HEK293 (cell line): ENCODE data around the gene DHRS3.

Experiments
- CTCF ChIA-PET: fragments of 350-600 bp; formaldehyde crosslinking; extraction: SDS; loops from one replicate; lab custom pipeline; 2021; ENCODE audit warnings: antibody characterized with exemption; lab: Yijun Ruan, JAX
- POLR2A ChIA-PET: fragments of 300-600 bp; formaldehyde crosslinking; extraction: SDS; loops from one replicate; lab custom pipeline; 2020; ENCODE audit warnings: antibody characterized with exemption, inconsistent platforms; lab: Yijun Ruan, JAX
- H3K27ac ChIP-seq: fragments of 200-500 bp; sonication (Bioruptor generic); 2 replicates; pipeline ENCODE4 v1.5.1; 2014; ENCODE audit warnings: low read depth, low read length, control low read depth, inconsistent platforms; ENCODE audit errors: extremely low read depth
- H3K36me3 ChIP-seq, 2 experiments: fragments of 200-500 bp in 1 of 2; sonication (Bioruptor generic) in 1 of 2; 1 replicate in 1 of 2; 2 replicates in 1 of 2; pipeline ENCODE4 v1.5.1; 2014 to 2017; ENCODE audit warnings: inconsistent platforms in 2 of 2, low read length in 2 of 2; ENCODE audit not compliant: control insufficient read depth in 2 of 2, insufficient read depth in 1 of 2
- H3K4me1 ChIP-seq: fragments of 200-500 bp; sonication (Bioruptor generic); 2 replicates; pipeline ENCODE4 v1.5.1; 2014; ENCODE audit warnings: mild to moderate bottlenecking, low read length, inconsistent platforms; ENCODE audit not compliant: control insufficient read depth, insufficient read depth
- H3K4me3 ChIP-seq: 2 replicates; pipeline ENCODE4 v1.5.1; 2011; ENCODE audit warnings: low read depth, mild to moderate bottlenecking, control low read depth, low read length, moderate library complexity
- H3K9me3 ChIP-seq: fragments of 200-500 bp; sonication (Bioruptor generic); 2 replicates; pipeline ENCODE4 v1.5.1; 2014; ENCODE audit warnings: low read depth, low read length, inconsistent platforms; ENCODE audit not compliant: control insufficient read depth, insufficient read depth
- GLIS2 ChIP-seq: fragments of 450-650 bp; formaldehyde crosslinking; IDR thresholded peaks from 2 replicates; pipeline ENCODE4 v1.5.1; 2016; ENCODE audit warnings: missing biosample characterization, missing genetic modification characterization
- KLF7 ChIP-seq: fragments of 450-650 bp; formaldehyde crosslinking; IDR thresholded peaks from 2 replicates; pipeline ENCODE4 v1.5.1; 2016; ENCODE audit warnings: missing biosample characterization, missing genetic modification characterization, borderline replicate concordance
- SP3 ChIP-seq: fragments of 450-650 bp; formaldehyde crosslinking; IDR thresholded peaks from 2 replicates; pipeline ENCODE4 v1.5.1; 2016; ENCODE audit warnings: missing biosample characterization, missing genetic modification characterization
- WT1 ChIP-seq: fragments of 450-650 bp; formaldehyde crosslinking; IDR thresholded peaks from 2 replicates; pipeline ENCODE4 v1.5.1; 2016; ENCODE audit warnings: missing biosample characterization, missing genetic modification characterization
- ZBTB49 ChIP-seq: fragments of 450-650 bp; formaldehyde crosslinking; IDR thresholded peaks from 2 replicates; pipeline ENCODE4 v1.5.1; 2016; ENCODE audit warnings: missing biosample characterization, missing genetic modification characterization, low read depth
- ZIC2 ChIP-seq: fragments of 450-650 bp; formaldehyde crosslinking; IDR thresholded peaks from 2 replicates; pipeline ENCODE4 v1.5.1; 2016; ENCODE audit warnings: missing biosample characterization, missing genetic modification characterization
- ZNF266 ChIP-seq: fragments of 450-650 bp; formaldehyde crosslinking; IDR thresholded peaks from 2 replicates; pipeline ENCODE4 v1.5.1; 2016; ENCODE audit warnings: missing biosample characterization, missing genetic modification characterization, low read depth
- ZNF423 ChIP-seq: fragments of 450-650 bp; formaldehyde crosslinking; IDR thresholded peaks from 2 replicates; pipeline ENCODE4 v1.5.1; 2016; ENCODE audit warnings: missing biosample characterization, missing genetic modification characterization
- ZNF426 ChIP-seq: fragments of 450-650 bp; formaldehyde crosslinking; IDR thresholded peaks from 2 replicates; pipeline ENCODE4 v1.5.1; 2017; ENCODE audit warnings: missing biosample characterization, missing genetic modification characterization, mild to moderate bottlenecking, inconsistent platforms, moderate library complexity
- ZNF501 ChIP-seq: fragments of 450-650 bp; formaldehyde crosslinking; IDR thresholded peaks from 2 replicates; pipeline ENCODE4 v1.5.1; 2016; ENCODE audit warnings: missing biosample characterization, missing genetic modification characterization
- ZNF560 ChIP-seq: fragments of 450-650 bp; formaldehyde crosslinking; IDR thresholded peaks from 2 replicates; pipeline ENCODE4 v1.5.1; 2017; ENCODE audit warnings: missing biosample characterization, missing genetic modification characterization, borderline replicate concordance
- ZNF571 ChIP-seq: fragments of 450-650 bp; formaldehyde crosslinking; IDR thresholded peaks from 2 replicates; pipeline ENCODE4 v1.5.0; 2017; ENCODE audit warnings: missing biosample characterization, missing genetic modification characterization
- ZNF664 ChIP-seq: fragments of 450-650 bp; formaldehyde crosslinking; IDR thresholded peaks from 2 replicates; pipeline ENCODE4 v1.5.1; 2016; ENCODE audit warnings: missing biosample characterization, missing genetic modification characterization
- ZNF701 ChIP-seq: fragments of 450-650 bp; formaldehyde crosslinking; IDR thresholded peaks from 2 replicates; pipeline ENCODE4 v1.5.1; 2016; ENCODE audit warnings: missing biosample characterization, missing genetic modification characterization
- ZNF768 ChIP-seq: fragments of 450-650 bp; formaldehyde crosslinking; IDR thresholded peaks from 2 replicates; pipeline ENCODE4 v1.5.1; 2018; ENCODE audit warnings: missing biosample characterization, mild to moderate bottlenecking, missing genetic modification characterization
- ZNF785 ChIP-seq: fragments of 450-650 bp; formaldehyde crosslinking; IDR thresholded peaks from 2 replicates; pipeline ENCODE4 v1.5.1; 2016; ENCODE audit warnings: missing biosample characterization, missing genetic modification characterization
- TF ChIP-seq, protein P1 (sequence below): fragments of 450-650 bp; formaldehyde crosslinking; IDR thresholded peaks from 2 replicates; pipeline ENCODE4 v1.5.1; 2017; ENCODE audit warnings: missing biosample characterization, missing genetic modification characterization

Gene DHRS3

DNA sequence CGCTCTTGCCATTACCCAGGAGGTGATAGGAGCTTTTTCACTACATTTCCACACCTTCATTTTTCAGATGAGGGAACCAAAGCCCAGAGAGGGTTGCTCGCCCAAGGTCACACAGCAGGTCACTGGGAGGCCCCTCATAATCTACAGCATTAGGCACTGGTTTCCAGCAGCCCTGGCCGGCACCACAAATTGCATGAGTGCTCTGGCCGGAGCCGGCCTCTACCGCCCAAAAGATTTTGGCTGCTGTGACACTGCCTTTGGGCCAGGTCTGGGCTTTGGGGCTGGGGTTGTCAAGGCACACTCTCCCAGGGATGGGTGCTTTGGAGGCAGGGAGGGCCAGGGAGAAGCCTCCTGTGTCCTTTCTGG lies 15.4 kb downstream of the DHRS3 start:
- CTCF ChIA-PET, result interaction anchor here (1.5 kb wide), 1 partner anchor 280 kb away, joined by 4 read pairs; no protein-coding TSS in a partner anchor
- TF ChIP-seq ZNF266 (no peak), ZNF785 (tag by site-specific recombination) (no peak), ZNF701 (tag by site-specific recombination) (no peak), ZNF571 (tag by site-specific recombination) (no peak), ZNF426 (no peak), ZNF768 (tag by site-specific recombination) (peak; percentile 71; the same call in 1 of the 2 replicates)
- POLR2A ChIA-PET, result interaction anchor here (4.0 kb wide), 1 partner anchor 14 kb away, joined by 47 read pairs; the partner anchor contains the start of gene DHRS3
- Histone ChIP-seq H3K36me3 (no peaks in the 10 kb centered on the region), H3K4me3 (no peak overlapping the region), H3K4me1 (no peaks in the 10 kb centered on the region), H3K9me3 (no peaks in the 10 kb centered on the region), H3K27ac (no peak overlapping the region)

- ChIA-PET CTCF (interaction anchor here (0.7 to 1.8 kb wide), 13 partner anchors 11 to 287 kb away, joined by 3 to 28 read pairs (median 4); partner anchors contain the start of gene DHRS3), POLR2A (interaction anchor here (0.8 to 1.4 kb wide), 2 partner anchors 14 to 124 kb away, joined by 3 to 11 read pairs; partner anchors contain the start of gene DHRS3)
- H3K4me3 ChIP-seq, result no peak overlapping the region
- no peaks in the 10 kb centered on the region for H3K36me3 ChIP-seq
- no peak overlapping the region for H3K27ac ChIP-seq
- peak; percentile 23; the same call in 1 of the 2 replicates for TF ChIP-seq GLIS2 (tag by site-specific recombination)
- no peak for TF ChIP-seq SP3
- no peak for TF ChIP-seq ZNF501 (tag by site-specific recombination)
- TF ChIP-seq WT1 (tag by site-specific recombination), result 0 out of 2 replicates have a peak, but pooled peaks have one; percentile 17
- 0 out of 2 replicates have a peak, but pooled peaks have one; percentile 23 for TF ChIP-seq ZIC2 (tag by site-specific recombination)
- no peak for TF ChIP-seq ZNF560 (tag by site-specific recombination)
- peak; percentile 56; the same call in 1 of the 2 replicates for TF ChIP-seq ZNF664 (tag by site-specific recombination)
- no peak for TF ChIP-seq KLF7 (tag by site-specific recombination)
- TF ChIP-seq, protein P1, sequence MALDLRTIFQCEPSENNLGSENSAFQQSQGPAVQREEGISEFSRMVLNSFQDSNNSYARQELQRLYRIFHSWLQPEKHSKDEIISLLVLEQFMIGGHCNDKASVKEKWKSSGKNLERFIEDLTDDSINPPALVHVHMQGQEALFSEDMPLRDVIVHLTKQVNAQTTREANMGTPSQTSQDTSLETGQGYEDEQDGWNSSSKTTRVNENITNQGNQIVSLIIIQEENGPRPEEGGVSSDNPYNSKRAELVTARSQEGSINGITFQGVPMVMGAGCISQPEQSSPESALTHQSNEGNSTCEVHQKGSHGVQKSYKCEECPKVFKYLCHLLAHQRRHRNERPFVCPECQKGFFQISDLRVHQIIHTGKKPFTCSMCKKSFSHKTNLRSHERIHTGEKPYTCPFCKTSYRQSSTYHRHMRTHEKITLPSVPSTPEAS (tag by site-specific recombination), result no peak
- TF ChIP-seq ZBTB49 (tag by site-specific recombination), result no peak
- no peak for TF ChIP-seq ZNF423 (tag by site-specific recombination)
- TF ChIP-seq, all 188 proteins: peak for 4
- Histone ChIP-seq H3K9me3 (no peaks in the 10 kb centered on the region), H3K4me1 (no peaks in the 10 kb centered on the region)
These were observed 16.0 kb downstream of the DHRS3 start for GRCh38 chr1:12601700-12602658.
